HEK293 (cell line): ENCODE measurements around the gene FOXRED2.

Source experiments
- CTCF ChIP-seq: fragments of 450-650 bp; formaldehyde crosslinking; IDR thresholded peaks from 2 replicates; pipeline ENCODE4 v1.5.1; 2016; ENCODE audit warnings: missing biosample characterization, missing genetic modification characterization
- SALL2 ChIP-seq: fragments of 450-650 bp; formaldehyde crosslinking; IDR thresholded peaks from 2 replicates; pipeline ENCODE4 v1.5.0; 2017; ENCODE audit warnings: missing biosample characterization, mild to moderate bottlenecking, missing genetic modification characterization, borderline replicate concordance
- SP3 ChIP-seq: fragments of 450-650 bp; formaldehyde crosslinking; IDR thresholded peaks from 2 replicates; pipeline ENCODE4 v1.5.1; 2016; ENCODE audit warnings: missing biosample characterization, missing genetic modification characterization
- ZNF174 ChIP-seq: fragments of 450-650 bp; formaldehyde crosslinking; IDR thresholded peaks from 2 replicates; pipeline ENCODE4 v1.5.0; 2017; ENCODE audit warnings: missing biosample characterization, mild to moderate bottlenecking, missing genetic modification characterization
- ZNF221 ChIP-seq: fragments of 450-650 bp; formaldehyde crosslinking; IDR thresholded peaks from 2 replicates; pipeline ENCODE4 v1.5.1; 2017; ENCODE audit warnings: missing biosample characterization, missing genetic modification characterization, borderline replicate concordance
- ZNF416 ChIP-seq: fragments of 450-650 bp; formaldehyde crosslinking; IDR thresholded peaks from 2 replicates; pipeline ENCODE4 v1.5.1; 2016; ENCODE audit warnings: missing biosample characterization, missing genetic modification characterization
- ZNF596 ChIP-seq: fragments of 450-650 bp; IDR thresholded peaks from 2 replicates; pipeline ENCODE4 v1.5.0; 2018; ENCODE audit warnings: missing biosample characterization, mild to moderate bottlenecking, missing genetic modification characterization, moderate library complexity
- ZNF621 ChIP-seq: fragments of 450-650 bp; formaldehyde crosslinking; IDR thresholded peaks from 2 replicates; pipeline ENCODE4 v1.5.1; 2017; ENCODE audit warnings: missing biosample characterization, missing genetic modification characterization
- ZNF658 ChIP-seq: fragments of 450-650 bp; formaldehyde crosslinking; IDR thresholded peaks from 2 replicates; pipeline ENCODE4; 2016; ENCODE audit warnings: missing biosample characterization, missing genetic modification characterization
- ZNF830 ChIP-seq: fragments of 450-650 bp; IDR thresholded peaks from 2 replicates; pipeline ENCODE4 v1.5.0; 2018; ENCODE audit warnings: missing biosample characterization, missing genetic modification characterization, low read depth, mild to moderate bottlenecking, moderate library complexity
- ZNF837 ChIP-seq: fragments of 450-650 bp; formaldehyde crosslinking; IDR thresholded peaks from 2 replicates; pipeline ENCODE4 v1.5.1; 2016; ENCODE audit warnings: missing biosample characterization, missing genetic modification characterization

- TF ChIP-seq CTCF (no peak), ZNF837 (tag by site-specific recombination) (no peak), SP3 (no peak), SALL2 (tag by site-specific recombination) (no peak), ZNF621 (tag by site-specific recombination) (no peak), ZNF416 (tag by site-specific recombination) (no peak), ZNF221 (no peak), ZNF830 (no peak), ZNF596 (tag by site-specific recombination) (no peak), ZNF174 (no peak), ZNF658 (no peak)
These were observed 43.1 kb downstream of the FOXRED2 start for GRCh38 chr22:36463783-36464184.
